BJ (cell line): ENCODE measurements around the gene BAIAP2. TPM values are rescaled to one million over a fixed set of nuclear protein-coding genes. Genes with fewer than 3 reads are reported as not detected.

Experiments used
- CTCF ChIA-PET: fragments of 350-600 bp; formaldehyde crosslinking; extraction: SDS; loops from one replicate; lab custom pipeline; 2021; ENCODE audit warnings: antibody characterized with exemption, inconsistent platforms; lab: Yijun Ruan, JAX
- POLR2A ChIA-PET: fragments of 300-600 bp; sonication (Branson Sonifier 250); formaldehyde crosslinking; extraction: SDS; loops from one replicate; lab custom pipeline; 2021; ENCODE audit warnings: antibody characterized with exemption; lab: Charles Lee
- DNase-seq: peaks from one replicate; pipeline ENCODE4 v3.0.0-alpha.2; 2011; ENCODE audit warnings: low read depth
- H3K27me3 ChIP-seq: 2 replicates; pipeline ENCODE4 v1.6.0; 2011; ENCODE audit warnings: low read length; ENCODE audit not compliant: control insufficient read depth, insufficient read depth
- H3K36me3 ChIP-seq: 2 replicates; pipeline ENCODE4 v1.5.1; 2011; ENCODE audit warnings: low read length; ENCODE audit not compliant: control insufficient read depth, insufficient read depth
- H3K4me3 ChIP-seq: 2 replicates; pipeline ENCODE4 v1.5.1; 2011; ENCODE audit warnings: low read depth, mild to moderate bottlenecking, control low read depth, low read length
- CTCF ChIP-seq: IDR thresholded peaks from 2 replicates; pipeline ENCODE4 v1.5.1; 2011; ENCODE audit warnings: low read depth, mild to moderate bottlenecking, control low read depth, inconsistent platforms, low read length, moderate library complexity; ENCODE audit not compliant: insufficient read depth
- polyA plus RNA-seq: library from polyadenylated mRNA; depleted of rRNA; stranded (reverse); fragments of >200 nt; gene quantifications from 2 replicates; pipeline ENCODE4 v1.2.3, GENCODE V29; 2011

BAIAP2 gene
- polyA plus RNA-seq, 1 experiment: 12.1 TPM

- ChIA-PET CTCF (no interaction called here), POLR2A (no interaction called here)
- TF ChIP-seq CTCF: no peak
- no peak for DNase-seq
- H3K27me3 ChIP-seq: peaks cover 17% of the 10 kb centered on the region
- H3K4me3 ChIP-seq: no peak overlapping the region
- no peaks in the 10 kb centered on the region for H3K36me3 ChIP-seq
Measured at GRCh38 chr17:81162491-81162890, 127.5 kb downstream of the BAIAP2 start.

GRCh38 chr17:81163051-81163695 lies 128.2 kb downstream of the BAIAP2 start:
- no peaks in the 10 kb centered on the region for H3K36me3 ChIP-seq
- ChIA-PET POLR2A (no interaction called here), CTCF (no interaction called here)
- DNase-seq: no peak
- TF ChIP-seq CTCF: no peak
- no peak overlapping the region for H3K4me3 ChIP-seq
- peaks cover 24% of the 10 kb centered on the region for H3K27me3 ChIP-seq

- TF ChIP-seq CTCF: no peak
- Histone ChIP-seq H3K36me3 (no peaks in the 10 kb centered on the region), H3K4me3 (no peak overlapping the region), H3K27me3 (peaks cover 24% of the 10 kb centered on the region)
- ChIA-PET CTCF (no interaction called here), POLR2A (no interaction called here)
- no peak for DNase-seq
Measured at GRCh38 chr17:81163703-81164370, 128.9 kb downstream of the BAIAP2 start.

GRCh38 chr17:81164371-81165245 lies 129.7 kb downstream of the BAIAP2 start:
- H3K36me3 ChIP-seq: no peaks in the 10 kb centered on the region
- no peak overlapping the region for H3K4me3 ChIP-seq
- CTCF ChIA-PET: interaction anchor here (0.7 to 0.8 kb wide), 2 partner anchors 11 to 21 kb away, joined by 3 to 4 read pairs; no protein-coding TSS in a partner anchor
- H3K27me3 ChIP-seq: peaks cover 24% of the 10 kb centered on the region
- POLR2A ChIA-PET: no interaction called here
- no peak for TF ChIP-seq CTCF
- no peak for DNase-seq
